NB4 (cell line): Measurements from ENCODE around the gene HIVEP2.

Experiments
- CTCF ChIP-seq: IDR thresholded peaks from one replicate; pipeline ENCODE4 v1.5.1; 2012; ENCODE audit warnings: low read depth, low read length
- MAX ChIP-seq: IDR thresholded peaks from 2 replicates; pipeline ENCODE4 v1.6.1; 2011; ENCODE audit warnings: low read depth, low read length
- POLR2A ChIP-seq: IDR thresholded peaks from 2 replicates; pipeline ENCODE4 v1.6.1; 2011; ENCODE audit warnings: mild to moderate bottlenecking; ENCODE audit not compliant: insufficient read length; ENCODE audit errors: extremely low read depth

- TF ChIP-seq CTCF (no peak), POLR2A (peak; percentile 47), MAX (no peak)
Observed at GRCh38 chr6:142946181-142946923, 1.4 kb upstream of the HIVEP2 start.
